Amniotic epithelial cell (primary cell): ENCODE measurements around the gene MARCHF5.
"Not testable (repeated sequence)": the region's sequence is repeated elsewhere in the genome, so short reads cannot be mapped to it uniquely, and the experiment has no call there.

Source experiments
- DNase-seq: peaks from one replicate; pipeline ENCODE4 v3.0.0-alpha.2; 2010; ENCODE audit warnings: low read depth

The MARCHF5 gene

GRCh38 chr10:92387289-92387940 is 96.4 kb downstream of the MARCHF5 start:
- peak; percentile 78 for DNase-seq

GRCh38 chr10:92393173-92393572 is 102.2 kb downstream of the MARCHF5 start:
- DNase-seq: not testable (repeated sequence)

GRCh38 chr10:92395271-92395670 is 104.3 kb downstream of the MARCHF5 start:
- DNase-seq: no peak

GRCh38 chr10:92402234-92402633 is 111.3 kb downstream of the MARCHF5 start:
- not testable (repeated sequence) for DNase-seq
